Measurements from ENCODE around the gene MTMR3. TPM values are rescaled to one million over a fixed set of nuclear protein-coding genes. Genes with fewer than 3 reads are reported as not detected.

The MTMR3 gene
- total RNA-seq, 1 experiment from 2014 or later, result 13.0 TPM

DNA sequence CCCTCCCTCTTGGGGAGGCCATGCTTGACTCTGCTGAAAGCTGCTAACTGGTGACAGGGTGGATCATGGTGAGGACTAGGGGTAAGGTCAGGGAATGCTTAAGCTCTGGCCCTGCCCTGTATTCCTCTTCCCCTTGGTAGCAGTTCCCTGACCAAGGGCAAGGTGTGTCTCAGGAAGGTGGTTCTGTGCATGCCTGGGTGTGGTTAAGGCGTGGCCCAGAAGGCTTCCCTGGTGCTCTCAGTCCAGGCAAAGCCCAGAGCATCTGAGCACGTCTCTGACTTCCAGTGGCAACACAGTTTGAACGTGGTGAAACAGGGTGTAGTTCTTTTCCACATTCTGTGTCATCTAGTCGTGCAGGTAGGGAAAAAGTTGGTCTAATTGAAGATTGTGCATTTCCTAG lies 144.2 kb downstream of the MTMR3 start:
- no peak for DNase-seq (ENCODE audit: low read depth)

GRCh38 chr22:30027791-30028190 lies 144.8 kb downstream of the MTMR3 start:
- DNase-seq (ENCODE audit: low read depth), result no peak

DNA sequence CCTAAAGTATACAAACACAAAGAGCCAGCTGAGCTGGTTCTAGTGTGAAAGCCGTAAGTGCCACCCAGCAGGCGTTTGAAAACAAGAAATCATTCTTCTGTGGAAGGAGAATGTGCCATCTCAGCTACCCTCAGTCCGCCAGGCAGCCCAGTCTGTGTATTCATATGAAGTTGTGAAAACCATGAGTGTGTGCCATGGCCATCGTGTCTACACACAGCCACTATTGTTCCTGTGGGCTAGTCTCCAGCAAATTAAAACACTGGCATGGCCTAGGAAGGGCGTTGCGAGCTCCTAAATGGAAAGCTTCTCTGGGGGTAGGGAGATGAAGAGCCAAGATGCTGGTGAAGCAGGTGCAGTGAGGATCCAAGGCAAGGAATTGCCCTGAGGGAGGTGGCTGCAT lies 145.8 kb downstream of the MTMR3 start:
- no peak for DNase-seq (ENCODE audit: low read depth)

DNA sequence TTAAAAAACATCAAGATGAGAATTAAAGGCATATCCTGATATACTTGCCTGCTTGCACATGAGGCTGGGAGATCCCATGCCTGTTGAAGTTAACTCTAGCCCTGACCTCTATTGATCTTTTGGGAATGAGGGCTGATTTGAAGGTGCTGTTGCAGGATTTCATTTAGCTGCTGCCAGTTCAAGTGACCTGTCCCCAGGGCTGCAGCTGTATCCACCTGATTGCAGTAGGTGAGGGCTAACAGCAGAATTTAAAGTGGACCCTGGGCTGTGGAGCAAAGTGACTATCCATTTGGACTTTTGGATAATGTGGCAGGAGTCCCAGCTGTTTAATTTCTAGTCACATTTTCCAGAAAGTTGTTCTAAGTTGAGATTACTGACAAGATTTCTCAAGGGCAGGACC lies 146.5 kb downstream of the MTMR3 start:
- no peak for DNase-seq (ENCODE audit: low read depth)

GRCh38 chr22:30030329-30030728 lies 147.4 kb downstream of the MTMR3 start:
- DNase-seq (ENCODE audit: low read depth), result no peak

DNA sequence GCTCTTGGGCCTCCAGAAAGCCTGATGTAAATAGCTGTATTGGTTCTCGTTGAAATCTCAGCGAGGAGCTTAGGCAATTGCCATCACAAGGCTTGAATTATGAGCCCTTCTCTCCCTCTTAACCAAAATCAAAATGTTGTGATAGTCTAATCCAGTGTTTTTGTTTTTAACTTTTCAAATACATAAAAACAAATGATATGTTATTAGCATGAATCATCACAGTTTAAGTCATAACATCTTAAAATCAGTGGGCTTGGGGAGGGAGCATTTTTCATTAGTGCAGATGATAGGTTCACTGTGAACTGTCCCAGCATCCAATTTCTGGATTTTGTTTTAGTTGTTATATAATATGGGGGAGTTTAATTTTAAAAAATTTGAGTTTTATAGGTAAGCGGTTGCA lies 148.4 kb downstream of the MTMR3 start:
- DNase-seq (ENCODE audit: low read depth), result no peak

GRCh38 chr22:30031764-30032455 lies 148.9 kb downstream of the MTMR3 start:
- DNase-seq (ENCODE audit: low read depth), result no peak

GRCh38 chr22:30033137-30033536 lies 150.2 kb downstream of the MTMR3 start:
- DNase-seq (ENCODE audit: low read depth), result no peak

DNA sequence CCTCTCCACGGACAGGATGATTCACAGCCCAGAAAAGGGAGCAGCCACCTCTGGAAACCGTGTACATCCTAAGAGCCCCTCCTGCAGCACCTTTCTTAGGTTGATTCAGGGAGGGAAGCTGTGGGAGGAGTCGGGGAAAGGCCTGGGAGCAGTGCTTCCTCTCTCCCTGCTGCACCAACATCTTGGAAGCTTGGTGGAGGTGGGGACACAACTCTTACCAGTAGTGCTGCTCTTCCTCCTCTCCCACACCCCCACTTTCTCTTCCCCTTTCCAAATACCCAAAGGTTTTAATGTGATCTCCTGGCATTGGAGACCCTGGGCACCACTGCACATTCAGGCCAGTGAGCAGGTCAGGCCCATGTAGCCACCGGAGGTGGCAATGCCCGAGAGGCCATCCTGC lies 150.9 kb downstream of the MTMR3 start:
- no peak for DNase-seq (ENCODE audit: low read depth)

DNA sequence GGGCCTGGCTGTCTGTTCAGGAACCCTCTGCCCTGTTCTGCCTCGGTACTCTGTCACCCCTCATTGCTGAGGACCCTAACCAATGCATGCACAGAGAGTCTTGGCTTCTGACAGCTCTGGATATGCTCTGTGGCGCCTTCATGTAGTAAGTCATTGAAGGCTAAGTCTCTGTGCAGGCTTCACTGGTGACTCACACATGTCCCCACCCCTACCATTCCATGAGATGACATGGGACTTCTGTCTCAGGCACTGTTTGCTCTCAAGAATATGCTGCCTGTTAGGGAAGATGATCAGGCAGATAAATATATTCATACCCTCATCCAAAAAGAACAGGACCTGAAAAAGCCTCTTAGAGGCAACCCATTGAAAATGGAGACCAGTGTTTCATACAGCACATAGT lies 153.7 kb downstream of the MTMR3 start:
- DNase-seq (ENCODE audit: low read depth), result peak; percentile 8

DNA sequence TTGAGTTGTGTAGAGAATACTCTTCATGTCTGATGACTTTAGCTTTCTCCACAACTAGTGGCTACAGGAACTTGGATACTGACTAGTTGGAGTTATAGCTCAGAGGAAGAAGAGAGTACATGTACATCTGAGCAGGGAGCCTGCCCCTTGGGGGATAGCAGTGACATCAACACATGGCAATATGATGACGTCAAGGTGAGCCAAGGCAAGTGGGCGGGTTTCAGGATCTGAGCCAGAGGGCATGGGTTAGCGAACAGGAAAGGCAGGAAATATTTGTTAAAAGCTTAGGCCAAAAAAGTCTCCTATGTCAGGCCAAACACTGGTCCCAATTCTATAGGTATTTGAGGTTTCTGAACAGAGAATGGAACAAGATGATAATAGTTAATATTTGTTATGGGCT lies 155.2 kb downstream of the MTMR3 start:
- no peak for DNase-seq (ENCODE audit: low read depth)

GRCh38 chr22:30040499-30041260 lies 157.7 kb downstream of the MTMR3 start:
- no peak for DNase-seq (ENCODE audit: low read depth)

GRCh38 chr22:30041475-30041874 lies 158.5 kb downstream of the MTMR3 start:
- no peak for DNase-seq (ENCODE audit: low read depth)

GRCh38 chr22:30041881-30042280 lies 158.9 kb downstream of the MTMR3 start:
- no peak for DNase-seq (ENCODE audit: low read depth)

DNA sequence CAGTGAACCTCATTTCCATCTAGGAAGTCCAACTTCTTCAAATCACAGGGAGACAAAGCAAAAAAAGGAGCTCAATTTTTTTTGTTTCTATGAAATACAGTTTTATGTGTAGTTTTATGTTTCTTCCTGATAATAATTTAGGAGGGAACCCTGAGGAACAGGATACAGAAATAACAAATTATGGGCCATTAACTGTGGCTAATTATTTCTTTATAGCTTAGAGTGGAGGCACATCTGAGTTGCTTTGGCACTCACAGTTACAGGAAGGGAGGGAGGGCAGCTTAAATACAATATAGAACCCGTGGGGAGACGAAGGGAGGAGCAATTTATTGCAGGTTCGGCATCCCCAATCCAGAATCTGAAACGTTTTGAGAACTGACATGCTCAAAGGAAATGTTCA lies 160.2 kb downstream of the MTMR3 start:
- no peak for DNase-seq (ENCODE audit: low read depth)

- peak; percentile 70 for DNase-seq (ENCODE audit: low read depth)
Measured at GRCh38 chr22:30044369-30044768, 161.4 kb downstream of the MTMR3 start.

DNA sequence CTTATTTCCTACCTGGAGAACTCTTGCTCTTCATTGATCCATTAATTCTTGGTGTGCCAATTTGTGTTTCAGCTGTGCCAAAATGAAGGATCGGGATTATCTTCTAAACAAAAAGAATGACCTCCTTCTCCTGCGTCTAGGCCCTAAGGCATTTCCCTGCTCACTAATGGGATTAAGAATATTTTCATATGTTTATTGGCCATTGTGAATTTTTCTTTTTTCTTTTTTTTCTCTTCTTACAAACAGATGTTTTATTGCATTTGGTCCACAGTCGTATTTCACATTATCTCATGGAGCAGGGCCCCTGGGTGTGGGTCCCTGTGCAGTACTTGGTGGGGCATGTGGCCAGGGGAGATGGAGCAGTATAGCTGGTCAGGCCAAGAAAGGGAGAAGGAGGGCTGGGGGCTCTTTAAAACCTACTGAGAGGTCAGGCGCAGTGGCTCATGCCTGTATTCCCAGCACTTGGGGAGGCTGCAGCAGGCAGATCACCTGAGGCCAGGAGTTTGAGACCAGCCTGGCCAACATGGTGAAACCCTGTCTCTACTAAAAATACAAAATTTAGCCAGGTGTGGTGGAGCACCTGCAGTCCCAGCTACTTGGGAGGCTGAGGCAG lies 162.0 kb downstream of the MTMR3 start:
- DNase-seq (ENCODE audit: low read depth), result no peak

- no peak for DNase-seq (ENCODE audit: low read depth)
Measured at GRCh38 chr22:30045494-30045887, 162.5 kb downstream of the MTMR3 start.

- no peak for DNase-seq (ENCODE audit: low read depth)
Measured at GRCh38 chr22:30045901-30046715, 163.1 kb downstream of the MTMR3 start.

DNA sequence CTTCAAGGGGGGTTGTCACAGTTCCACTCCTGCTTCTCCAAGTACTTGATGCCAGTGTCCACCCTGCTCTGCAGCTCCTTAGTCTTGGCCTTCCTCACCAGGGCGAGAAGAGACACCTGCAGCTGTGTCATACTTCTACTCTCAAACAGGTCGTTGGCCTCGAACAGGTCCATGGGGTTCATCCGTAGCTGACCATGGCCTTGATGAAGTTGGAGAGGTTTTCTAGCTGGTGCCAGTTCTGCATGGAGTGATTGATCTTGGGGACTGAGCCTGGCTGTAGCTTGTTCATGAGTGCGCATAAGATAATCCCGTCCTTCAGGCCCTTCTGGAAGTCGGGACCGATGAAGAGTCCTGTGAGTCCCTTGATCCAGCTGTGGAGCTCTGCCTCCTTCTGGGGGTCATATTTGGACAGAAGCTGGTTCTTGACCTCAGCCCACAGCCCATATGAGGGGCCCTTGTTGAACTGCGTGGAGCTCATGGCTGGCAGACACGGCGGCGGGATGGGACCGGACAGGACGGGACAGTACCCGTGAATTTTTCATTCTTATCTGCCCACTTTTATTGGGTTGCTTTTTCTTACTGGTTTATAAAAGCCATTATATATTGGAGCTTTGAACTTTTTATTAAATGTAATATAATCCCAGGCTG lies 163.9 kb downstream of the MTMR3 start:
- DNase-seq (ENCODE audit: low read depth), result no peak

- peak; percentile 36 for DNase-seq (ENCODE audit: low read depth)
Measured at GRCh38 chr22:30047364-30047738, 164.4 kb downstream of the MTMR3 start.

DNA sequence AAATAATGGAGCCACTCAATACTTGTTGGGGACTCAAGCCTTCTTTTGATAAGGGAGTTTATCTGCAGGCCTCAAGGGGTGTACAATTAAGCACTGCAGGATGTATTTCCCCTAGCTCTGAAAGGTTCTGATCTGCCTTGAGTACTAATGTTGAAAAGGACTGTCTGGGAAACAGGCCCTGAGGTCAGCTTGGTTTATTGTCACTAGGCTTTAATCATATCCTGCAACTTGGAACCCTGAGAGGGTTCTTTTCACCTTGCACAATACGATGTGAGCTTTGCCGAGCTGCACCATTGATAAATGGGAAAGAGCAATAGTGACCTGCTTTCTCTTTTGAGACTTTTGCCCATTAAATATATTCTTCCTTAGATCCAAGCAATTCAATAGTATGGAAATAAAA lies 165.7 kb downstream of the MTMR3 start:
- no peak for DNase-seq (ENCODE audit: low read depth)
